Astrocyte of the cerebellum (primary cell): ENCODE data around the gene CECR2.

ENCODE experiments used
- DNase-seq: peaks from one replicate; pipeline ENCODE4 v3.0.0-alpha.2; 2011; ENCODE audit warnings: low read depth
- H3K4me3 ChIP-seq: 2 replicates; pipeline ENCODE4 v1.5.1; 2011; ENCODE audit warnings: mild to moderate bottlenecking, low read depth, low read length, moderate library complexity
- in situ Hi-C: cut with HindIII; loops from 2 replicates; pipeline ENCODE4 v1.10.0; 2017; ENCODE audit warnings: low sequenced_read_pairs
- TF ChIP-seq, protein P1 (sequence below): IDR thresholded peaks from 2 replicates; pipeline ENCODE4 v1.5.1; 2012; ENCODE audit warnings: low read length, low read depth, moderate library complexity, mild to moderate bottlenecking; ENCODE audit errors: missing control alignments

CECR2 gene

DNA sequence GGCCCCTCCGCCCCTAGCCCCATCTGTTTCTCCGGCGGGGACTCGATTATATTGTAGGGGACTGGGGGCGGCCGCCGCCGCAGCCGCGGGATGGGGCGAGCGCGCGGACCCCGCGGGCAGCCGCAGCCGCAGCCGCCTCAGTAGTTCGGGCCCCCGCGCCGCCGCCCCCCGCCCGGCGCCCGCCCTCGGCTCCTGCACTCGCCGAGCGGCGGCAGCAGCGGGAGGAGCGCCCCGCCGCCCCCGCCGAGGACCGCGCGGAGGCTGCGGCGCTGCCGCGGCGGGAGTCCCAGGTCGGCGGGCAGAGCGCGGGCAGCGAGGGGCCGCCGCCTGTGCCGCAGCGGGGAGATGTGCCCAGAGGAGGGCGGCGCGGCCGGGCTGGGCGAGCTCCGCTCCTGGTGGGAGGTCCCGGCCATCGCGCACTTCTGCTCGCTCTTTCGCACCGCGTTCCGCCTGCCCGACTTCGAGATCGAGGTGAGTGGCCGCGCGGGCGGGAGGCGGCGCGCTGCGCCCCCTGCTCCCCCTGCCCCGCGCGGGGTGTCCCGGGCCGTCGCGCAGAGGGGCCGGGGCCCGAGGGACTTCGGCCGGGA lies at the start of gene CECR2:
CECR2 (plus strand) TSS at position 22 of the 587 bp plus-strand sequence; CDS start at position 346, 324 bp downstream.
- in situ Hi-C loops: no loop called here
- no peak for DNase-seq
- H3K4me3 ChIP-seq: peak within 1 kb of the TSS; percentile 46
- TF ChIP-seq, protein P1, sequence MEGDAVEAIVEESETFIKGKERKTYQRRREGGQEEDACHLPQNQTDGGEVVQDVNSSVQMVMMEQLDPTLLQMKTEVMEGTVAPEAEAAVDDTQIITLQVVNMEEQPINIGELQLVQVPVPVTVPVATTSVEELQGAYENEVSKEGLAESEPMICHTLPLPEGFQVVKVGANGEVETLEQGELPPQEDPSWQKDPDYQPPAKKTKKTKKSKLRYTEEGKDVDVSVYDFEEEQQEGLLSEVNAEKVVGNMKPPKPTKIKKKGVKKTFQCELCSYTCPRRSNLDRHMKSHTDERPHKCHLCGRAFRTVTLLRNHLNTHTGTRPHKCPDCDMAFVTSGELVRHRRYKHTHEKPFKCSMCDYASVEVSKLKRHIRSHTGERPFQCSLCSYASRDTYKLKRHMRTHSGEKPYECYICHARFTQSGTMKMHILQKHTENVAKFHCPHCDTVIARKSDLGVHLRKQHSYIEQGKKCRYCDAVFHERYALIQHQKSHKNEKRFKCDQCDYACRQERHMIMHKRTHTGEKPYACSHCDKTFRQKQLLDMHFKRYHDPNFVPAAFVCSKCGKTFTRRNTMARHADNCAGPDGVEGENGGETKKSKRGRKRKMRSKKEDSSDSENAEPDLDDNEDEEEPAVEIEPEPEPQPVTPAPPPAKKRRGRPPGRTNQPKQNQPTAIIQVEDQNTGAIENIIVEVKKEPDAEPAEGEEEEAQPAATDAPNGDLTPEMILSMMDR: no peak

GRCh38 chr22:17319546-17319945 lies 49.7 kb upstream of the CECR2 start:
- no peak for DNase-seq
- TF ChIP-seq, protein P1: no peak
- in situ Hi-C loops: no loop called here
- H3K4me3 ChIP-seq: no peak overlapping the region

DNA sequence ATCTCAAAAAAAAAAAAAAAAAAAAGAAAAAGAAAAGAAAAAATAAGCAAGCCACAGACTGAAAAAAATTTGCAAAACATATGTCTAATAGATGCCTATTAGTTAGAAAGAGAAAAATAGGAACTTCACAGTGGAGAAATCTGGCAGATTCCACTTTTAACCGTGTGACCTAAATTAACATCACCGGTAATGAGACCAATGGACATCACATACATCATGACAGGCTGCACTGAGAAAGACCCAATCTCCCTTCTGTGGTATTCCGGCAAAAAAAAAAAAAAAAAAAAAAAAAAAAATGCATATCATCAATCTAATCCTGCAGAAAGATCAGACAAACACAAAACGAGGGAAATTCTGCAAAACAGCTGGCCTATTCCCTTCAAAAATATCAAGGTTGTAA lies 46.7 kb upstream of the CECR2 start:
- no peak for DNase-seq
- no peak overlapping the region for H3K4me3 ChIP-seq
- in situ Hi-C loops: no loop called here
- TF ChIP-seq, protein P1: no peak

DNA sequence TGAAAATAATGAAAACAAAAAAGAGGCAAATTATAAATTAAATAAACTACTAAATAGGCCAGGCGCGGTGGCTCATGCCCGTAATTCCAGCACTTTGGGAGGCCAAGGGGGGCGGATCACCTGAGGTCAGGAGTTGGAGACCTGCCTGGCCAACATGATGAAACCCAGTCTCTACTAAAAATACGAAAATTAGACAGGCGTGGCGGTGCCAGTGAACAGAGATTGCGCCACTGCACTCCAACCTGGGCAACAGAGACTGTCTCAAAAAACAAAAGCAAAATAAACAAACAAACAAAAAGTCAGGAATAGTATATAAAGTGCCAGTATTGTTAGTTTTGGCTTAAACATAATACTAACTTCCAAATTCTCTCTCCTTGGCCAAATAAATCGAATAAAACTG lies 37.6 kb upstream of the CECR2 start:
- no peak for DNase-seq
- TF ChIP-seq, protein P1: no peak
- H3K4me3 ChIP-seq: no peak overlapping the region
- in situ Hi-C loops: no loop called here

DNA sequence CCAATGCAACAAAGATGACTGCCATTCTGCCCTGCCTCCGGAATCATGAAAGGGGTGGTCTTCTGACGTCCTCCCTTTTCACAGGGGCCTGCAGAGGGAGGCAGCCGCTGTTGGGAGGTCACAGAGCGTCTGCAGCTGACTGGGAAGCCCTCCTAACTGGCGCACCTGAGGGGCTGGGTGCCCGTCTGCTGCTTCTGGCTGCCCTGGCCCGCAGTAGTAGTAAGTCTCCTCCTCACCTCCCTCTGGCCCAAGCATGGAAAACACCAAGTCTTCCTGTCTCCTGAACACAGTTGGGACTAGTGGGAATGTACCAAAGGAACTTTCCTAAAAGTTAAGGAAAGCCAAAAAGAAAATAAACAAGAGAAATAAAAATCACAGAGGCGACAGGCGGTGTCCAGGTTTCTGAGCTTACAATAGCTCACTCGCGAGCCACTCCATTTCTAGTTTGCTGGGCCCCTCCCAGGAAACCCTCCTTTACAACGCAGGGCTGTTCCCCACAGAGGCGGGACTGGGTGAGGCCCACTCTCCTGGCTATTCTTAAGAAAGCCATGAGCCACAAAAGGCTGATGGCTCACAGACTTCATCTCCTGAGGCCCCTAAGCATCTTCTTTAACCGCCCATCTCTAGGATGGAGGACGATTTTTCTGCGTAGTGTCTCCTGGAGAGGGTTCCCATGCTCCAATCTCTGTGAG lies 37.0 kb upstream of the CECR2 start:
- in situ Hi-C loops: no loop called here
- TF ChIP-seq, protein P1: no peak

GRCh38 chr22:17334059-17334458 lies 35.2 kb upstream of the CECR2 start:
- DNase-seq: no peak
- H3K4me3 ChIP-seq: no peak overlapping the region
- TF ChIP-seq, protein P1: no peak
- in situ Hi-C loops: no loop called here

More for the DNA sequence above, 37.0 kb upstream of the CECR2 start:
- no peak overlapping the region for H3K4me3 ChIP-seq
- DNase-seq: no peak
